HG03439 (cell line): Measurements from ENCODE around the gene PEG3.

Experiments used
- ATAC-seq: cut with Tn5 transposase; IDR thresholded peaks from one replicate; pipeline ENCODE4 v1.9.1; 2021; ENCODE audit warnings: mild to moderate bottlenecking, moderate library complexity; ENCODE audit not compliant: unreplicated experiment

PEG3 gene

DNA sequence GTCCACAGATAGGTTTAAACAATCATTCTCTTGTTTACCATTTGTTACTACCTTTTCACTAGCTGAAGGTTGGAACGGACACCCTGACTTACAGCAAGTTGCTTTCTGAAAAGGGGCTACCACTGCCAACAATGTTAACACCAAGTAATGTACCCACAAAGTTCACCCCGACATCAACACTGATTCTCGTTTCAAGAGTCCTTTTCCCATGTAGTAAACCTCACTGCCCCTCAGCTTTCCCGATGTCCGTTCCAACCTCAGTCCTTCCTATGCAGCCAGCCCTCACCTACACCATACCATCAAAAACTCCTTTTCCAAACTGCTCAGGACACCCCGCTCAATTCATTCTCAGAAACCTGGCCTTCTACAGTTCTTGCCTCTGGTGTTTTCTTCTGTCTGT is 29.0 kb downstream of the PEG3 start:
- no peak for ATAC-seq

GRCh38 chr19:56810260-56810659 is 30.3 kb downstream of the PEG3 start:
- no peak for ATAC-seq

GRCh38 chr19:56808717-56809392 is 31.7 kb downstream of the PEG3 start:
- no peak for ATAC-seq

- ATAC-seq, result no peak
Observed at GRCh38 chr19:56806639-56807038, 33.9 kb downstream of the PEG3 start.
